ENCODE data around the gene TLE5.
"Not testable (repeated sequence)": the region's sequence is repeated elsewhere in the genome, so short reads cannot be mapped to it uniquely, and the experiment has no call there.

The TLE5 gene

GRCh38 chr19:3055741-3056416, 6.4 kb downstream of the TLE5 start:
- no peak for TF ChIP-seq CTCF (IDR thresholded peaks at IDR 0.05; ENCODE audit: insufficient read depth, low read length, missing control alignments)
- H3K4me3 ChIP-seq (ENCODE audit: low read depth, low read length) = no peak overlapping the region
- DNase-seq (ENCODE audit: low read depth, low spot score) = no peak
- CTCF ChIA-PET = interaction anchor here (3.7 kb wide), 1 partner anchor 20 kb away, joined by 20 read pairs; no protein-coding TSS in a partner anchor
- POLR2A ChIA-PET = no interaction called here

- no peak overlapping the region for H3K4me3 ChIP-seq (ENCODE audit: low read depth, low read length)
- POLR2A ChIA-PET = interaction anchor here (1.3 kb wide), 1 partner anchor 19 kb away, joined by 6 read pairs; no protein-coding TSS in a partner anchor
- no peak for DNase-seq (ENCODE audit: low read depth, low spot score)
- no peak for TF ChIP-seq CTCF (IDR thresholded peaks at IDR 0.05; ENCODE audit: insufficient read depth, low read length, missing control alignments)
- CTCF ChIA-PET = interaction anchor here (0.9 to 3.7 kb wide), 4 partner anchors 12 to 20 kb away, joined by 3 to 20 read pairs (median 4); no protein-coding TSS in a partner anchor
These were observed 7.1 kb downstream of the TLE5 start for GRCh38 chr19:3054972-3055740.

GRCh38 chr19:3054265-3054971, 7.9 kb downstream of the TLE5 start:
- no peak overlapping the region for H3K4me3 ChIP-seq (ENCODE audit: low read depth, low read length)
- ChIA-PET CTCF (interaction anchor here (0.9 to 3.7 kb wide), 4 partner anchors 12 to 21 kb away, joined by 3 to 20 read pairs (median 4); no protein-coding TSS in a partner anchor), POLR2A (interaction anchor here (1.3 kb wide), 1 partner anchor 19 kb away, joined by 6 read pairs; no protein-coding TSS in a partner anchor)
- no peak for TF ChIP-seq CTCF (IDR thresholded peaks at IDR 0.05; ENCODE audit: insufficient read depth, low read length, missing control alignments)
- DNase-seq (ENCODE audit: low read depth, low spot score) = no peak

- CTCF ChIA-PET = interaction anchor here (1.0 to 3.7 kb wide), 3 partner anchors 12 to 24 kb away, joined by 3 to 20 read pairs (median 4); no protein-coding TSS in a partner anchor
- H3K4me3 ChIP-seq (ENCODE audit: low read depth, low read length) = no peak overlapping the region
- no peak for DNase-seq (ENCODE audit: low read depth, low spot score)
- POLR2A ChIA-PET = no interaction called here
- TF ChIP-seq CTCF (IDR thresholded peaks at IDR 0.05; ENCODE audit: insufficient read depth, low read length, missing control alignments) = no peak
These were observed 8.5 kb downstream of the TLE5 start for GRCh38 chr19:3053780-3054179.

- H3K4me3 ChIP-seq (ENCODE audit: low read depth, low read length) = no peak overlapping the region
- no peak for TF ChIP-seq CTCF (IDR thresholded peaks at IDR 0.05; ENCODE audit: insufficient read depth, low read length, missing control alignments)
- CTCF ChIA-PET = interaction anchor here (1.0 to 3.7 kb wide), 3 partner anchors 16 to 24 kb away, joined by 3 to 20 read pairs (median 3); no protein-coding TSS in a partner anchor
- POLR2A ChIA-PET = interaction anchor here (1.1 to 2.8 kb wide), 3 partner anchors 9 to 40 kb away, joined by 3 to 11 read pairs (median 3); partner anchors contain the start of gene TLE5
- no peak for DNase-seq (ENCODE audit: low read depth, low spot score)
These were observed 9.1 kb downstream of the TLE5 start for GRCh38 chr19:3053218-3053621.

- not testable (repeated sequence) for H3K4me3 ChIP-seq (ENCODE audit: low read depth, low read length); DNase-seq (ENCODE audit: low read depth, low spot score)
- CTCF ChIA-PET = interaction anchor here (1.5 kb wide), 1 partner anchor 26 kb away, joined by 3 read pairs; no protein-coding TSS in a partner anchor
- POLR2A ChIA-PET = interaction anchor here (0.6 kb wide), 1 partner anchor 14 kb away, joined by 4 read pairs; no protein-coding TSS in a partner anchor
These were observed 12.3 kb downstream of the TLE5 start for GRCh38 chr19:3050016-3050415.

Measured in AG04449 (cell line).